NCI-H2107 treated with DMSO at 0.1 percent for 48 hours (cell line): Measurements from ENCODE around the gene KCNF1.

Experiments used
- DNase-seq: peaks from one replicate; lab custom pipeline; 2025; ENCODE audit not compliant: unreplicated experiment; lab: John Stamatoyannopoulos, UW

The KCNF1 gene

GRCh38 chr2:10961490-10961875, 49.7 kb downstream of the KCNF1 start:
- DNase-seq = no peak

- no peak for DNase-seq
These were observed 50.3 kb downstream of the KCNF1 start for GRCh38 chr2:10962004-10962403.

DNA sequence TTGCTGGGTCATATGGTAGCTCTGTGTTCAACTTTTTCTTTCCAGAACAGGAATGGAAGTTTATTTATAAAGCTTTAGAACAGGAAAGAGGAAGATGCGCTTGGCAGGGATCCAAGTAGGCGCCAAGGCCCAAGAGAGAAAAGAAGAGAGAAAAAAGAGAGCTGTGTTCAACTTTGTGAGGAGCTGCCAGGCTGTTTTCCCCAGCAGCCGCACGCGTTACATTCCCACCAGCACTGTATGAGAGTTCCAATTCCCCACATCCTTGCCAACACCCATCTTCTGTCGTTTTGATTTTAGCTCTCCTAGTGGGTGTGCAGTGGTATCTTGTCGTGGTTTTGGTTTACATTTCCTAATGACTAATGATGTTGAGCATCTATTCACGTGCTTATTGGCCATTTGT, 51.4 kb downstream of the KCNF1 start:
- DNase-seq = no peak
